GM23338 (cell line): ENCODE measurements around the gene CDKN2A. TPM values are rescaled to one million over a fixed set of nuclear protein-coding genes. Genes with fewer than 3 reads are reported as not detected.
A peak's percentile ranks its signal among the peaks of the same experiment; 100 is the strongest.

ENCODE experiments used
- ATAC-seq: fragments of 200-7000 bp; cut with Tn5 transposase; 3 replicates; pipeline ENCODE4 v1.9.1; 2020
- DNase-seq: peaks from one replicate; pipeline ENCODE4 v3.0.0-alpha.2; 2015; ENCODE audit warnings: low spot score
- H2AFZ ChIP-seq: fragments of 200-600 bp; sonication (generic); 2 replicates; pipeline ENCODE4 v1.8.0; 2016; ENCODE audit warnings: antibody characterized with exemption, mild to moderate bottlenecking, moderate library complexity
- H3F3A ChIP-seq: fragments of 200-600 bp; sonication (generic); replicated peaks from 2 replicates; pipeline ENCODE4 v1.8.0; 2017; ENCODE audit warnings: antibody characterized with exemption, mixed run types, low read depth
- H3K27ac ChIP-seq: fragments of 200-600 bp; sonication (generic); 2 replicates; pipeline ENCODE4 v1.6.1; 2016; ENCODE audit warnings: low read depth
- H3K27me3 ChIP-seq: fragments of 200-600 bp; sonication (generic); 2 replicates; pipeline ENCODE4 v1.8.0; 2016; ENCODE audit warnings: mild to moderate bottlenecking, mixed run types, moderate library complexity; ENCODE audit not compliant: insufficient read depth
- H3K36me3 ChIP-seq: fragments of 200-600 bp; sonication (generic); 2 replicates; pipeline ENCODE4 v1.8.0; 2016; ENCODE audit warnings: mild to moderate bottlenecking; ENCODE audit not compliant: insufficient read depth
- H3K4me1 ChIP-seq: fragments of 200-600 bp; sonication (generic); 2 replicates; pipeline ENCODE4 v1.8.0; 2016; ENCODE audit warnings: mild to moderate bottlenecking, moderate library complexity; ENCODE audit not compliant: insufficient read depth
- H3K4me2 ChIP-seq: fragments of 200-600 bp; sonication (generic); 2 replicates; pipeline ENCODE4 v1.7.1; 2017; ENCODE audit warnings: mixed run types
- H3K4me3 ChIP-seq: fragments of 200-600 bp; sonication (generic); 2 replicates; pipeline ENCODE4 v1.6.1; 2016; ENCODE audit warnings: mixed run types
- H3K79me2 ChIP-seq: fragments of 200-600 bp; sonication (generic); replicated peaks from 2 replicates; pipeline ENCODE4 v1.8.0; 2017; ENCODE audit warnings: mild to moderate bottlenecking; ENCODE audit not compliant: insufficient read depth
- H3K9me2 ChIP-seq: fragments of 200-600 bp; sonication (generic); 2 replicates; pipeline ENCODE4 v1.8.0; 2017; ENCODE audit not compliant: insufficient read depth
- H4K20me1 ChIP-seq: fragments of 200-600 bp; sonication (generic); replicated peaks from 2 replicates; pipeline ENCODE4 v1.8.0; 2017; ENCODE audit warnings: mild to moderate bottlenecking; ENCODE audit not compliant: insufficient read depth
- H3K27ac Mint-ChIP-seq: 2 replicates; pipeline ENCODE4 v1.8.0; 2020; ENCODE audit warnings: inconsistent platforms, mild to moderate bottlenecking, moderate library complexity, mixed read lengths
- H3K27me3 Mint-ChIP-seq: 3 replicates; pipeline ENCODE4 v1.8.0; 2022; ENCODE audit warnings: low read depth, mild to moderate bottlenecking, moderate library complexity, mixed read lengths, inconsistent platforms; ENCODE audit not compliant: insufficient read depth, poor library complexity
- H3K36me3 Mint-ChIP-seq: 3 replicates; pipeline ENCODE4 v1.8.0; 2021; ENCODE audit warnings: low read depth, mild to moderate bottlenecking, inconsistent platforms, moderate library complexity, mixed read lengths
- H3K4me1 Mint-ChIP-seq: 3 replicates; pipeline ENCODE4 v1.8.0; 2020; ENCODE audit warnings: mild to moderate bottlenecking, inconsistent platforms, mixed read lengths
- H3K4me3 Mint-ChIP-seq: 3 replicates; pipeline ENCODE4 v1.8.0; 2021; ENCODE audit warnings: moderate library complexity, mild to moderate bottlenecking, inconsistent platforms, mixed read lengths
- H3K9me3 Mint-ChIP-seq: 3 replicates; pipeline ENCODE4 v1.8.0; 2020; ENCODE audit warnings: moderate library complexity, mild to moderate bottlenecking, inconsistent platforms, mixed read lengths
- CREB1 ChIP-seq: fragments of 250-450 bp; sonication (Bioruptor Pico); IDR thresholded peaks from 2 replicates; pipeline ENCODE4 v1.5.0; 2020; ENCODE audit warnings: low read depth, mild to moderate bottlenecking, moderate library complexity
- CTCF ChIP-seq, 2 experiments: fragments of 200-600 bp in 1 of 2; sonication (generic) in 1 of 2; conservative IDR thresholded peaks; 2 replicates each; pipeline versions ENCODE4 v1.5.1 to v1.6.1; 2016 to 2017; ENCODE audit warnings: antibody characterized with exemption in 2 of 2, low read depth in 2 of 2, mild to moderate bottlenecking in 2 of 2, moderate library complexity in 1 of 2
- ETS1 ChIP-seq: IDR thresholded peaks from 2 replicates; pipeline ENCODE4 v1.6.1; 2016; ENCODE audit warnings: antibody characterized with exemption
- EZH2phosphoT487 ChIP-seq: fragments of 200-600 bp; sonication (generic); IDR thresholded peaks from one replicate; pipeline ENCODE4 v1.8.1; 2018; ENCODE audit warnings: antibody characterized with exemption; ENCODE audit not compliant: unreplicated experiment
- JUNB ChIP-seq: IDR thresholded peaks from one replicate; pipeline ENCODE4 v1.6.1; 2016; ENCODE audit warnings: antibody characterized with exemption; ENCODE audit not compliant: unreplicated experiment
- NANOG ChIP-seq: IDR thresholded peaks from 2 replicates; pipeline ENCODE4 v1.6.1; 2016; ENCODE audit warnings: antibody characterized with exemption, borderline replicate concordance
- STAT1 ChIP-seq: IDR thresholded peaks from one replicate; pipeline ENCODE4 v1.6.1; 2016; ENCODE audit warnings: antibody characterized with exemption; ENCODE audit not compliant: unreplicated experiment
- ZNF331 ChIP-seq: fragments of 250-450 bp; sonication (Bioruptor Pico); IDR thresholded peaks from 2 replicates; pipeline ENCODE4 v1.5.0; 2020; ENCODE audit warnings: low read depth, mild to moderate bottlenecking, moderate library complexity
- ZNF462 ChIP-seq: fragments of 250-450 bp; sonication (Bioruptor Pico); IDR thresholded peaks from 2 replicates; pipeline ENCODE4 v1.5.0; 2020; ENCODE audit warnings: mild to moderate bottlenecking, moderate library complexity
- polyA plus RNA-seq: library from polyadenylated mRNA; unstranded; fragments of >200 nt; fragmentation: Nextera tagmentation; extraction: Ambion mirVana; gene quantifications from 2 replicates; pipeline ENCODE4 v1.2.1, GENCODE V29; 2016
- total RNA-seq: library from RNA; depleted of rRNA; stranded (reverse); fragments of >200 nt; shearing (Covaris generic); gene quantifications from 2 replicates; pipeline ENCODE4 v1.2.3, GENCODE V29; 2014

CDKN2A gene
- total and polyA plus RNA-seq, 2 experiments from 2014 or later: 0.87 to 2.7 TPM

- Histone ChIP-seq H3K9me2 (no peaks in the 10 kb centered on the region), H3K4me2 (peak overlapping the region; percentile 55), H3F3A (peaks cover 45% of the 10 kb centered on the region), H2AFZ (no peak overlapping the region), H4K20me1 (peaks cover 20% of the 10 kb centered on the region), H3K36me3 (no peaks in the 10 kb centered on the region; the same call in 1 of the 2 replicates), H3K27me3 (peaks cover 100% of the 10 kb centered on the region), H3K79me2 (no peaks in the 10 kb centered on the region), H3K4me1 (peaks cover 54% of the 10 kb centered on the region), H3K27ac (no peak overlapping the region), H3K4me3 (no peak overlapping the region)
- Mint-ChIP-seq H3K9me3 (peaks cover 3% of the 10 kb centered on the region), H3K4me3 (peak overlapping the region; percentile 31; the same call in 1 of the 3 replicates), H3K4me1 (peaks cover 46% of the 10 kb centered on the region), H3K36me3 (no peaks in the 10 kb centered on the region; the same call in 2 of the 3 replicates), H3K27ac (no peak overlapping the region), H3K27me3 (peaks cover 96% of the 10 kb centered on the region)
- no peak for TF ChIP-seq ZNF462 (CRISPR knock-in tag)
- no peak for TF ChIP-seq ZNF331 (CRISPR knock-in tag)
- TF ChIP-seq CREB1 (CRISPR knock-in tag): no peak
- ATAC-seq: no peak
- peak; percentile 55 for DNase-seq
Measured at GRCh38 chr9:21967169-21967568, 27.0 kb downstream of the CDKN2A start.

- peaks cover 2% of the 10 kb centered on the region for H3K9me3 Mint-ChIP-seq
- Histone ChIP-seq H3K4me3 (peak overlapping the region; percentile 58), H3K4me1 (peaks cover 52% of the 10 kb centered on the region), H3K27ac (no peak overlapping the region), H4K20me1 (peaks cover 14% of the 10 kb centered on the region), H2AFZ (no peak overlapping the region), H3K27me3 (peaks cover 100% of the 10 kb centered on the region), H3K9me2 (no peaks in the 10 kb centered on the region), H3K79me2 (no peaks in the 10 kb centered on the region), H3K4me2 (peak overlapping the region; percentile 55), H3K36me3 (no peaks in the 10 kb centered on the region; the same call in 1 of the 2 replicates), H3F3A (peaks cover 45% of the 10 kb centered on the region)
- H3K36me3 Mint-ChIP-seq: no peaks in the 10 kb centered on the region; the same call in 2 of the 3 replicates
- H3K27me3 Mint-ChIP-seq: peaks cover 87% of the 10 kb centered on the region
- H3K4me1 Mint-ChIP-seq: peaks cover 44% of the 10 kb centered on the region
- TF ChIP-seq CTCF (conservative IDR thresholded peaks at IDR 0.05; ENCODE audit: low read depth in 2 of 2) (no peak), STAT1 (no peak), ETS1 (no peak), NANOG (no peak), JUNB (no peak), ZNF331 (CRISPR knock-in tag) (no peak), EZH2phosphoT487 (peak; percentile 41)
- no peak overlapping the region for H3K27ac Mint-ChIP-seq
- H3K4me3 Mint-ChIP-seq: peak overlapping the region; percentile 26; the same call in 2 of the 3 replicates
- DNase-seq (peak; percentile 55), ATAC-seq (peak; percentile 5; the same call in 1 of the 3 replicates)
Measured at GRCh38 chr9:21966140-21966851, 27.9 kb downstream of the CDKN2A start.
